Head of caudate nucleus (tissue), 42 donors: ENCODE data around the gene SETDB1.
"Not testable (repeated sequence)": the region's sequence is repeated elsewhere in the genome, so short reads cannot be mapped to it uniquely, and the experiment has no call there.

ENCODE experiments used
- DNase-seq, 42 donors: peaks; one replicate each; pipeline versions ENCODE4 v3.0.0 to v3.0.0-alpha.2; 2020 to 2021; ENCODE audit warnings: mixed read lengths in 7 of 42
- intact Hi-C: fragments of 100-400 bp; cut with DNase I; formaldehyde crosslinking; loops from one replicate; pipeline ENCODE4 v1.15.0; 2022

The SETDB1 gene

DNA sequence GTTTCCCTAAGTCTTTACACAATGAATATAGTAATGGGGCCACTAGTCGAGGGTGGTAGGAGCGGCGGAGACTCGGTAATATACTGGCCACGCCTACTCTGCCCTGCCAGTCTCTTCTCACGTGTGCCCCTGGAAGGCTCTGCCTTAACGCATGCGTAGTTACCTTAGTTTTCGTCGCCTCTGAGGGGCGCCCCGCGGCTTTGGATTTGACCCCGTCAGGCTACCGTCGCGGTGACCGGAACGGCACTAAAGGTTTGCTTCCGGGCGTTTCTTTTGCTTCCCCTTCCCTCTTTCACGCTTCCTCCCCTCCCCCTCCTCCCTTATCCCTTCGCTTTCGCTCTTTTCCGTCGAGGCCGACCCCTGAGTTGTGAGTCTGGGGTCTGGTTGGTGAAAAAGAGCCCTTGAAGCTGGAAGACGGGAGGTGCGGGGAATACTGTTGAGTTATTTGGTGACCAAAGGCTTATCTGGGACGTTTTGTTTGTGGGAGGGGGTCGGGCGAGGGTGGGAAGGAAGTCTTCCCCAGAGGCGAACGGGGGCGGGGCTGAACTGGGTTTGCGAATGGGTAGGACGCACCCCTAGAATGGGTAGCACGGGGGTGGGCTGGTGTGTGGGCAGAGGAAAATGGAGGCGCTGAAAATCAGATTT, at the start of gene SETDB1:
TSS of gene SETDB1 (plus strand) at position 267 of the 645 bp plus-strand sequence. CDS start 1,352 bp downstream, outside the sequence.
- DNase-seq = peak; percentile 80 to 97 (median 92)
- intact Hi-C loops = loop anchor here (10.0 kb wide), 1 partner anchor 49 kb away; the partner anchor contains the start of gene CERS2

DNA sequence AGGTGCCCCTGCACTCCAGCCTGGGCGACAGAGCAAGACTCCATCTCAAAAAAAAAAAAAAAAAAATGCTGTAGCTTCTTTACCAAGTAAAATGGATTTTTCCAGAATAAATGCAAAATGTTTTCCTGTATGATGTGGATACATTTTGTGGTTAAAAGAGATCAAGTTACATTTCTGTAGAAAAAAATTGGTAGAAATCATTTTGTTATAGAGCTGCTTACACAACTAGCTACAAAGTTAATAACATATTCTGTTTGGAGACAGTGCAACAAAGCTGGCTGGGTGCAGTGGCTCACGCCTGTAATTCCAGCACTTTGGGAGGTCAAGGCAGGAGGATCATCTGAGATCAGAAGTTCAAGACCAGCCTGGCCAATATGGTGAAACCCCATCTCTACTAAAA, 47.2 kb upstream of the SETDB1 start:
- not testable (repeated sequence) for DNase-seq
- intact Hi-C loops = loop anchor here (10.0 kb wide), 1 partner anchor 96 kb away; the partner anchor contains the start of gene CERS2

DNA sequence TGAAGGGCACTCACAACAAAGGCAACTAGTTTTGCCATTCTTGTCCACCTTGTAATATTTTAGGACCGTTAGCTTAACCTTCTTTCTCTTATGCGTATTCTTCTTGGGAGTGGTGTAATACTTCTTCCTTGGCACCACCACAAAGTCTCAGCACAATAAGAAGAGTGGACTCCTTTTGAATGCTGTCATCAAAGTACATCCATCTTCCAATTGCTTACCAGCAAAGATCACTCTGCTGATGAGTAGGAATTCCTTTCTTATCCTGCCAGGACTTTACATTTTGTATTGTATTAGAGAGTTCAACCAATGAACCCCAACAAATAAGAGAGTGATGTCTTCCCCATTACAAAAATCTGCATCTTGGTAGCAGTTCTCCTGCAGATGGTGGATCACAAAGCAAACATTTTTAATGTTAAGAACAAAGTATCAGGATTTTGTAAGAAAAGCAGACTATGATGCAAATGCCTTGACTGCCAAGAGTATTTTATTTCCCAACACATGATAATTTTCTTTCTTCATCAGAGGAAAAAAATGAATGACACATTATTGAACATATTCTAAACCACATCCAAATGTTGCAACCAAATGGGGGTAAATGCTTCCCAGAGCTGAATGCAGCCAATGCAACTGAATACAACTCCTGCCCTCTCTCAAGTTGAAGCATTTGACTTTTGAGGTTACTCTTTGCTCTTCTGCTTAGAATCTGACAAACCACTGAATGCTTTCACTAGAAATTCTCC, 44.7 kb upstream of the SETDB1 start:
- intact Hi-C loops = no loop called here
- DNase-seq = no peak

DNA sequence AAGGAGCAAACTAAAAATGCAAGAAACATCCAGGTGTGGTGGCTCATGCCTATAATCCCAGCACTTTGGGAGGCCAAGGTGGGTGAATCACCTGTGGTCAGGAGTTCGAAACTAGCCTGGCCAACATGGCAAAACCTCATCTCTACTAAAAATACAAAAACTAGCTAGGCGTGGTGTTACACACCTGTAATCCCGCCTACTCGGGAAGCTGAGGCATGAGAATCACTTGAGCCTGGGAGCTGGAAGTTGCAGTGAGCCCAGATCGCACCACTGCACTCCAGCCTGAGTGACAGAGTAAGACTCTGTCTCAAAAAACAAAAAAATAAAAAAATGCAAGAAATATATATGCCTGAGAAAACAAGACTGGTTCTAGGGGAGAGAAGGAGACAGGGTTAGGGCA, 43.0 kb upstream of the SETDB1 start:
- intact Hi-C loops = not testable (repeated sequence)

DNA sequence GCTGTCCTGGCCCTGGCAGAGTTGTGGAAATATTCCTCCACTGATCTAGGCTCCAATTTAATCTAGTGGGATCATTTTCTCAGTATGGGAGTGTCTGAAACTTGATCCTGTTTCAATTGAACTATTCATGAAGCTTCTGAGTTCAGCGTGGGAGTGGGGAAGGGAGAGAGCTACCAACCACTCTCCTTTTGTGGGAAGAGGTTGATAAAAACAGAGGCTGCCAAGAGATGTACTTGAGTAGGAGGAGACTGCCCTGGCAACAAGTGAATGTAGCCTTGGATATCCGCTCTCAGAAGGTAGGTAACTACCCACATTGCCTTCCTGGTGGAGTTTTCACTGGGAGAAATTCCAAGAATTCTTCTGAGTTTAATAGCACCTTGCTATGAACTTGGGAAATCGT, 39.1 kb upstream of the SETDB1 start, which contains the start of gene CTXND2:
TSS of gene CTXND2 (plus strand) at position 119 of the 400 bp plus-strand sequence. CDS start 25,179 bp downstream, outside the sequence.
- peak in 2 of 42 donors; percentile 3 to 9 for DNase-seq
- intact Hi-C loops = no loop called here

More for the DNA sequence above, 43.0 kb upstream of the SETDB1 start:
- DNase-seq = not testable (repeated sequence)

DNA sequence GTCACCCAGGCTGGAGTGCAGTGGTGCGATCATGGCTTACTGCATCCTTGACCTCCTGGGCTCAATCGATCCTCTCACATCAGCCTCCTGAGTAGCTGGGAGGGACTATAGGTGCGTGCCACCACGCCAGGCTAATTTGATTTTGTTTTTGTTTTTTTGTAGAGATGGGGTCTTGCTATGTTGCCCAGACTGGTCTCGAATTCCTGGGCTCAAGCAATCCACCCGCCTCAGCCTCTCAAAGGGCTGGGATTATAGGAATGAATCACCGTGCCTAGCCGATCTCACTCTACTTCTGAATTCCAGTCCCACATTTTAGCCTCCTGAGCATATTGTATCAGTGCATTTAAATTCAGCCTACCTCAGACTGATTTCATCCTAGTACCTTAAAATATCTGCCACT, 37.4 kb upstream of the SETDB1 start:
- intact Hi-C loops = no loop called here
- no peak for DNase-seq

DNA sequence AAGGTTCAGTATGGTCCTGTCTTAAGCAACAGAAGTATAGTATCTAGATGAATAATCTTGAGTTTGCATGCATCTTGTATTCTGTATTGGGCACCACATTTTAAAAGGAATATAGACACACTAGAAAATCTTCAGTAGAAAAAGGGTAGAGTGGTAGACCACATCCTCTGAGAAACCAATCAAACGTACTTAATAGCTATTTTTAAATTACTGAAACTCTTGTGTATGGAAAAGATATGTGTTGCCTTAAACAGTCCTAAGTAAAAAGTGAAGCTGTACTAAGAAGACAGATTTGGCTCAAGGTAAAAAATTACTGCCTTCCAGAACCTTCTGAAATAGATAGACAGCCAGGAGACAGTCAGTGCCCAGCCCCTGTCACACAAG, 36.1 kb upstream of the SETDB1 start:
- no peak for DNase-seq
- intact Hi-C loops = no loop called here

DNA sequence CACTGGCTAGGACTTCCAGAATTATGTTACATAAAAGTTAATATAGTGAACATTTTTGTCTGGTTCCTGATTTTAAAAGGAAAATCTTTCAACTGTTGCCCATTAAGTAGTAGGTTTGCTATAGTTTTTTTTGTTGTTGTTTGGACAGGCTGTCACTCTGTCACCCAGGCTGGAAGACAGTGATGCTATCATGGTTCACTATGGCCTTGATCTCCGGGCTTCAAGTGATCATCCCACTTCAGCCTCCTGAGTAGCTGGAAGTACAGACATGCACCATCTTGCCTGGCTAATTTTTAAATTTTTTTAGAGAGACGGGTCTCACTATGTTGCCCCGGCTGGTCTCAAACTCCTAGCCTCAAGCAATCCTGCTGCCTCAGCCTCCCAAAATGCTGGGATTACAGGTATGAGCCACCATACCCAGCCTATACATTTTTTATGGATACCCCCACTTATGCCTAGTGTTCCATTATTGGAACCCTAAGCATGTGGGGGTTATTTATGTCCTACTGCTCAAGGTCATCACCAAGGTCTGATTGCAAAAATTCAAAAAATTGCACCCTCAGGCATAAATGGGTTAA, 32.7 kb upstream of the SETDB1 start:
- intact Hi-C loops = no loop called here
- no peak for DNase-seq

DNA sequence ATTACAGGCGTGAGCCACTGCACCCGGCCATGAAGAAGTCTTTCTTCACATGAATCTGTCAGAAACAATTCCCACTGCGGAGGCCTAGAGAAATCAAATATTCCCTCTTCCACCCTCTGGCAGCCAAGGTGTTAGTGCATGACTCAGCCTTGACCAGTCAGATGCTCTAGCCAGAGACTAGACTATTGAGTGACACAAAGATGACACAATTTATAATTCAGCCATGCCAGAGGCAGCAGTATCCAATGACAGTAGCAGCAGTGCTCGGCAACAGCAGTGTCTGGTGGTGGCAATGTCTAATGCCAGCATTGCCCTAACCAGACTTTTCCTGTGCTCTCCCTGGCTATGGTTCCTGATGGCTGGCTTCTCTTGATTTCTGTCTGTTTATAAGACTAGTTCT, 30.5 kb upstream of the SETDB1 start:
- DNase-seq = peak in 3 of 42 donors; percentile 8 to 30 (median 27)
- intact Hi-C loops = no loop called here

DNA sequence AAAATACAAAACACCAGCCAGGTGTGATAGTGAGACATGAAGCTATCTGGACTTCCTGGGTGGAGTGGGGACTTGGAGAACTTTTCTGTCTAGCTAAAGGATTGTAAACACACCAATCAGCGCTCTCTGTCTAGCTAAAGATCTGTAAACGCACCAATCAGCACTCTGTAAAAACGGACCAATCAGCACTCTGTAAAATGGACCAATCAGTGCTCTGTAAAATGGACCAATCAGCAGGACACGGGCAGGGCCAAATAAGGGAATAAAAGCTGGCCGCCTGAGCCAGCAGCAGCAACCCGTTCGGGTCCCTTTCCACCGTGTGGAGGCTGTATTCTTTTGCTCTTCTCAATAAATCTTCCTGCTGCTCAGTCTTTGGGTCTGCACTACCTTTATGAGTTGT, 26.4 kb upstream of the SETDB1 start:
- DNase-seq, intact Hi-C loops: not testable (repeated sequence)

DNA sequence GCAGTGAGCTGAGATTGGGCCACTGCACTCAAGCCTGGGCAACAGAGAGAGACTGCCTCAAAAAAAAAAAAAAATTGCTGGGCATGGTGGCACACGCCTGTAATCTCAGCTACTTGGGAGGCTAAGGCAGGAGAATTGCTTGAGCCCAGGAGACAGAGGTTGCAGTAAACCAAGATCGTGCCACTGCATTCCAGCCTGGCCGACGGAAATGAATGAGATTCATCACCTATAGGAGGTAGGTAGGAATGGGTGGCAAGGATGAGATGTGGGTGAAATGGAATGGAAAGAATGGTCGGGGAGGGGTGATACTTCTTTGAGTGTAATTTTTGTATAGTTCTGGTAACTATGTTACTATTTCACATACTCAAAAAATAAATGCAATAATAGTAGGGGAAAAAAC, 23.8 kb upstream of the SETDB1 start:
- intact Hi-C loops = no loop called here
- DNase-seq = no peak

DNA sequence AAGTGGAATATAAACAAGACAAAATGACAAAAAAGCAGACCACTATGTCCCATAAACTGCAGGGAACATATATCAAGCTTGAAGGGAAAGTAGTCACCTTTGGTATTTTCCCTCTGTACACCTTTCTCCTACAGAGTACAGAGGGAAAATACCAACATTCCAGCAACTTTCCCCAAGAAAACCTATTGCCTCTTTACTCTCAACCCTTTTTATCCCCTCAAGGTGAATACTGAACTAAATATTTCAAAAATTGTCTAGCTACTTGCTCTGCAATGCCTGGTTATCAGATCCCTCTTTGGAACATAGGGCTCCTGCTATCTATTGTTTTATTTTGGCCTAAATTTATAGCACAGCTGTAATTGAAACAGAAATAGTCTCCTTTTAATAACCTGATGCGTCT, 23.4 kb upstream of the SETDB1 start:
- intact Hi-C loops = no loop called here
- DNase-seq = no peak

DNA sequence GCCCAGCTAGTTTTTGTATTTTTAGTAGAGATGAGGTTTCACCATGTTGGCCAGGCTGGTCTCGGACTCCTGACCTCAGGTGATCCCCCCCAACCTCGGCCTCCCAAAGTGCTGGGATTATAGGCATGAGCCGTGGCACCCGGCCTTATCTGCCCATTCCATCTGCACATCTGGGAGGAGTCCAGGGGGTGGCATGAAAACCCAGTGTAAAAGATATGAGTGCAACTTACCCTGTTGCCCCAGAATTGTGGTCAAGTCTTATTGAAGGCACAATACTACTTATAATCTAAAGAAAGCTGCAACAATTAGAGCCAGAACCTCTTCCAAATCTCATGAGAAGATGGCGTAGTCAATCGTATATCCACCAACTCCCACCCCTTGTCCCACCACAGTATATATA, 20.9 kb upstream of the SETDB1 start:
- DNase-seq = no peak
- intact Hi-C loops = no loop called here

DNA sequence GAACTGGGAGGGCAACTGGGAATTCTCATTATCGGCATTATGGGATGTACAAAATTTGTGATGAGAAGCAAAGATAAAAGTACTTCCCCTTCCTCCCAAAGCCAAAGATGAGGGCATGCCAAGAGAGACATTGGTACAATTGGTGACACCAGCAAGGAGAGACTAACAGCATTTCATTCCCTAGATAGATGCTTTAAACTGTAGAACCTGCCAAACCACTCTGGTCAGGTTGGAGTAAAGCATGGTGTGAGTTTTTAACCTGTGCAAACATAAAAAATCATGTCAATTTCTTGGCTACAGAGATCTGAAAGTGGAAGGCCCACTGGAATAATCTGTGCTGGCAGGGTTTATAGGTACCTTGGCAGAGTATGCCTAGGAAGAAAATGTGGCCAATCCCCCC, 19.8 kb upstream of the SETDB1 start:
- intact Hi-C loops = no loop called here
- no peak for DNase-seq

DNA sequence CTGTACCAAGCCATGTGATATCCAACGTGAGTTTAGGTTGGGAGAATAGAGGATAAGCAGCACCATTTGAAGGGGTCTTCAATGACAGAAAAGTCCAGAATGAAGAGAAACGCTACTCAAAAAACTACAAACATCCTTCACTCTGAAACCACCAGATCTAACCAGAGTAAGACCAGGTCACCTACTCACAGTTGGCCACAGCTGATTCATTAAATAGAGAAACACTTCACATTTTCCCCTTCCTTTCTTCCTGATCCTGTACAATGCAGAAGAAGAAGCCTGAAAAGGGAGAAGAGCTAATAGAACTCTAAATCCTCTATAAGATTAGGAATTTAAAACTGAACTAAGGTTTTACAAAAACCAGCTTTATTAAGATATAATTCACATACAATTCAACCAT, 19.4 kb upstream of the SETDB1 start:
- intact Hi-C loops = no loop called here
- no peak for DNase-seq

DNA sequence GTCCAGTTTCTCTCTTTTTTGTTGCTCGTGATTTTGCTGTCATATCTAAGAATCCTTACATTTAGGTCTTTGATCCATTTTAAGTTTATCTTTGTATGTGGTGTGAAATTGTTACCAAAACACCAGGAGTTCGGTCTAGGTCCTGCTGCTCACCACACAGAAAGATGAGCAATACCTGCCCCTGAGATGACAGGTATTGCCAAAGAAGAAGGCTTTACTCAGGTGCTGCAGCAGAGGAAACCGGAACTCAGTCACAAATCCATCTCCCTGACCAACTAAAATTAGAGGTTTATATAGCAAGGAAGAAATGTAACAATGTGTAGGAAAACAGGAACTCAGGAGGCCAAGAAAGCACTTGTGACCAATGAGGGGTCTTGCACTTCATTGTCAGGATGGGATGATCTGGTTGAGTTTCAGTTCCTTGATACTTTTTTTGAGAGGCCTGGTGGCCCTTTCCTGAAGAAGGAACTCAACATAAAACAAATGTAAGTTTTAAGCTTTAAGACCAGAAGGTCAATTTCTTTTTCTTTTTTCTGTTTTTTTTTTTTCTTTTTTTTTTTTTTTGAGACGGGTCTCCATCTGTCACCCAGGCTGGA, 16.5 kb upstream of the SETDB1 start:
- intact Hi-C loops = no loop called here
- DNase-seq = peak in 1 of 42 donors; percentile 12

DNA sequence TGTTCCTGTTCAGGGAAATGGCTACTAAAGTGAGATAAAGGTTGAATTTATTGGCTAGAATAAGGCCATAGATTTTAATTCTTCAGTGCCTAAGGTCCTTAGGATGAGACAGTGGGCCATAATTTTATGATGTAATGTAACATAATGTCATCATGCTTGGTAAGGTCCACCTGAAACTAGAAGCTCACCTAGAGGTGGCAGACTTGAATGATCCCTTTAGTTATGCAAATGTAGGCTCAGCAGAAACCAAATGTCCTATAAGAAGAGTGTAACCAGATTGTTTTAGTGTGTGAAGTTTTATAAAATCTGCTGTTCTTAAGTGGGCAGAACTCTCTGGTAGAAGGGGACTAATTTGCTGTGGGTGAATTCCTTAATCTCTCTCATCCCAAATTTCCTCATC, 13.5 kb upstream of the SETDB1 start:
- intact Hi-C loops = no loop called here

DNA sequence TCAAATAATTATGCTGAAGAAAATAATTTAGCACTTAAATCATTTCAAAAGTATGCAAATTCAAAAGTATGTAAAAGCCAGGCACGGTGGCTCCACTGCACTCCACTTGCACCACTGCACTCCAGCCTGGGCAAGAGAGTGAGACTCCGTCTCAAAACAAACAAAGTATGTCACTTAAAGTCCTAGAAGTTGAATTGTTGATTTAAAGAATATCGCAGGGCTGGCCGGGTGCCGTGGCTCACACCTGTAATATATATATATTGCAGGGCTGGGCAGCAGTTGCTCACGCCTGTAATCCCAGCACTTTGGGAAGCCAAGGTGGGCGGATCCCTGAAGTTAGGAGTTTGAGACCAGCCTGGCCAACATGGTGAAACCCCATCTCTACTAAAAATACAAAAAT, 8.8 kb upstream of the SETDB1 start:
- DNase-seq = no peak
- intact Hi-C loops = no loop called here

More for the DNA sequence above, 13.5 kb upstream of the SETDB1 start:
- no peak for DNase-seq

DNA sequence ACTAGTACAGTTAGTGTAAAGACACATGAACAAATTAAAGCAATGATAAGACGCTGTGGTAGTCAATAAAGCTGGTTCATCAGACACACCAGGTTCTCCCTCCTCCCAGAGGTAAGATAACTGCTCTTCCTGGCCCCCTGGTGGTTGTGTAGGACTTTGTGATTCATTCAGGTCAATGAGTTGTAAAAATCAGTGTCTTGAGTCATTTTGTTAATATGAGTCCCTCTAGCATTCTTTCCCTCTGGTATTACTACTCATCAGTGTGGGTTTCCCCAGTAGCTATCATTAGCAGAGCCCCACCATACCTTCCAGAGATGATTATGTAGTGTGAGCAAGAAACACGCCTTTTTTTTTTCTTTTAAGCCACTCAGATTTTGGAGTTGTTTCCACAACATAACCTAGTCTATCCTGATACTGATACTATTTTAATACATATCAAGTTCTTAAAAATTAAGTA, 3.6 kb upstream of the SETDB1 start:
- peak in 41 of 42 donors; percentile 21 to 84 (median 67) for DNase-seq
- intact Hi-C loops = loop anchor here (10.0 kb wide), 1 partner anchor 52 kb away; the partner anchor contains the start of gene CERS2
